GM18498 (cell line): ENCODE results near the gene MAST4.
"Not testable (repeated sequence)": the region's sequence is repeated elsewhere in the genome, so short reads cannot be mapped to it uniquely, and the experiment has no call there.

Experiments used
- ATAC-seq: cut with Tn5 transposase; IDR thresholded peaks from one replicate; pipeline ENCODE4 v1.9.1; 2021; ENCODE audit warnings: mild to moderate bottlenecking, moderate library complexity; ENCODE audit not compliant: unreplicated experiment

Gene MAST4

GRCh38 chr5:66741394-66741793 lies 145.2 kb downstream of the MAST4 start:
- no peak for ATAC-seq

GRCh38 chr5:66742083-66742895 lies 146.1 kb downstream of the MAST4 start:
- no peak for ATAC-seq

DNA sequence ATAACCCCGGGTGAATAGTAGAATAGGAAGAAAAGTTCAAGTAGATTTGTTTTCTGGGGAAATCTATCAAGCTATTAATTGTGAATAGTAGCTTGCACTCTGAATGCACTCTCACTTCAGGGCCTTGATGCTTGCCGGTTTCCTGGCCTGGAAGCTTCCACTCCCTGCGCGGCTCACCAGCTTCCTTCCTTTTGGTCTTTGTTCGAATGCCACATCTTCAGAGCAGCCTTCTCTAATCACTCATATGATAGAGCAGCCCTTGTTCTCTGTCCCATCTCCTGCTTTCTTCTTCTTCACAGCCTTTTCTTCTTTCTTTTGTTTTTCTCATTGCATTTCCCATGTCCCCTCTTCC lies 146.7 kb downstream of the MAST4 start:
- no peak for ATAC-seq

- no peak for ATAC-seq
These were observed 147.2 kb downstream of the MAST4 start for GRCh38 chr5:66743344-66743743.

DNA sequence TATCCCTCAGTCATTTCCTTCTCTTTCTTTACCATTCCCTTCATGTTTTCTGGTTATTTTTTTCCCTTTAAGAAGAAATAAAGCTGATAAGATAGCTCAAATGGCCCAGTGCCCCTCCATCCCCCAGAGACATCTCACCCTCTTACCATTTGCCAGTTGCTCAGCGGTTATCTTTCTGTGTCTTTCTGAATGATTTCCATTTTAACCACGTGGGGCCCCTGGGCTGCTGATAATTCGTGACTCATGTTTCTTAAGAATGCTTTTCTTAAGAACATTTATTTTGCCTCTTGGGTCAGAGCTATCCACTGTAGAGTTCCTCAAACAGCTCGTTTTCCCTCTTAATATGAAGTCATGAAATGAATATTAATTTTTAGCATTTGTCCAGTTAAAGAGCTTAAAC lies 147.8 kb downstream of the MAST4 start:
- ATAC-seq = no peak

- no peak for ATAC-seq
These were observed 149.1 kb downstream of the MAST4 start for GRCh38 chr5:66745297-66745696.

GRCh38 chr5:66747607-66748006 lies 151.4 kb downstream of the MAST4 start:
- no peak for ATAC-seq

DNA sequence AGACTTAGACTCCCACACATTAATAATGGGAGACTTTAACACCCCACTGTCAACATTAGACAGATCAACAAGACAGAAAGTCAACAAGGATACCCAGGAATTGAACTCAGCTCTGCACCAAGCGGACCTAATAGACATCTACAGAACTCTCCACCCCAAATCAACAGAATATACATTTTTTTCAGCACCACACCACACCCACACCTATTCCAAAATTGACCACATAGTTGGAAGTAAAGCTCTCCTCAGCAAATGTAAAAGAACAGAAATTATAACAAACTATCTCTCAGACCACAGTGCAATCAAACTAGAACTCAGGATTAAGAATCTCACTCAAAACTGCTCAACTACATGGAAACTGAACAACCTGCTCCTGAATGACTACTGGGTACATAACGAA lies 156.5 kb downstream of the MAST4 start:
- ATAC-seq = not testable (repeated sequence)

DNA sequence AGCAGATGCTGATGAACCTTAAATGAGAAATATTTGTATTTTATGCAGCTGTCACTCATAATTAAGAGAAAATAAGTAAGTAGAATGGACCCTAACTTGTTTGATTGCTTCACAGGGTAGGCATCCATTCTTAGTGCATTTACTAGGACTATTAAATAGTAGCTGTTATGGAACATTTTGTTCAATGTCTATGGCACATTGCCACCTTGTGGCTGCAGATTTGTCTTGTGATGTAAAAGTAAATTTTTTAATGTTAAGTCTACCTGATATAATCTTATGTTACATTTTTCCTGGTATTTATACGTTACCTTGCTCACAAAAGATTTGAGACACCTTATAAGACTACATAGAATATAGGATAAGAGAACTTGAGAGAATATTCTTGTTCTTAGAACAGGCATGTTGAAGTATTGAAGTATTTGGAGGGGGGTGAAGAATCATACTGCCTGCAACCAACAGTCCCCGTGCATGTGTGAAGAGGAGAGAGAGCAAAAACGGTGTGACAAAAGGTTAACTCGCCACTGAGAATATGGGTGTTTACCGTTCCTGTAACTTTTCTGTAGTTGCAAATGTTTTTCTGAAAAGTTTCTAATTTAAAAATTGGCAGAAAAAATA lies 161.1 kb downstream of the MAST4 start:
- no peak for ATAC-seq

GRCh38 chr5:66757834-66758371 lies 161.7 kb downstream of the MAST4 start:
- no peak for ATAC-seq

GRCh38 chr5:66769030-66769733 lies 173.0 kb downstream of the MAST4 start:
- ATAC-seq = no peak

- no peak for ATAC-seq
These were observed 173.8 kb downstream of the MAST4 start for GRCh38 chr5:66769839-66770617.

GRCh38 chr5:66777868-66778267 lies 181.7 kb downstream of the MAST4 start:
- ATAC-seq = no peak

- ATAC-seq = no peak
These were observed 183.3 kb downstream of the MAST4 start for GRCh38 chr5:66779528-66779927.

- no peak for ATAC-seq
These were observed 192.4 kb downstream of the MAST4 start for GRCh38 chr5:66788556-66788955.

DNA sequence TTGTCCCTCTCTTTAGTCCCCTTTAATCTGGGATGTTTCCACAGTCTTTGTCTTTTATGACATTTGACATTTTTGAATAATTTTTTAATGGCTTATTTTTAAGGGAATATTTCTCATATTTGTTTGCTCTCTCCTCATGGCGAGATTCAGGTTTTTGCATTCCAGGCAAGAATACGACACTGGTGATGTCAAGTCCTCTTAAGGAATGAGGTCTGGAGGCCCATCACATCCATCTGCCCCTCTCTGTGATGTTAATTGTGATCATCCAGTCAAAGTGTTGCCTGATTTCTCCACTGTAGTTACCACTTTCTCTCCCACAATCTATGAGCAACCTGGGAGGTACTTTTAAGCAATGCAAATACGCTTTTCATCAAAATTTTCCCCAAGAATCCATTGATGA lies 193.2 kb downstream of the MAST4 start:
- no peak for ATAC-seq

GRCh38 chr5:66793049-66793448 lies 196.9 kb downstream of the MAST4 start:
- no peak for ATAC-seq

GRCh38 chr5:66795682-66796081 lies 199.5 kb downstream of the MAST4 start:
- no peak for ATAC-seq

DNA sequence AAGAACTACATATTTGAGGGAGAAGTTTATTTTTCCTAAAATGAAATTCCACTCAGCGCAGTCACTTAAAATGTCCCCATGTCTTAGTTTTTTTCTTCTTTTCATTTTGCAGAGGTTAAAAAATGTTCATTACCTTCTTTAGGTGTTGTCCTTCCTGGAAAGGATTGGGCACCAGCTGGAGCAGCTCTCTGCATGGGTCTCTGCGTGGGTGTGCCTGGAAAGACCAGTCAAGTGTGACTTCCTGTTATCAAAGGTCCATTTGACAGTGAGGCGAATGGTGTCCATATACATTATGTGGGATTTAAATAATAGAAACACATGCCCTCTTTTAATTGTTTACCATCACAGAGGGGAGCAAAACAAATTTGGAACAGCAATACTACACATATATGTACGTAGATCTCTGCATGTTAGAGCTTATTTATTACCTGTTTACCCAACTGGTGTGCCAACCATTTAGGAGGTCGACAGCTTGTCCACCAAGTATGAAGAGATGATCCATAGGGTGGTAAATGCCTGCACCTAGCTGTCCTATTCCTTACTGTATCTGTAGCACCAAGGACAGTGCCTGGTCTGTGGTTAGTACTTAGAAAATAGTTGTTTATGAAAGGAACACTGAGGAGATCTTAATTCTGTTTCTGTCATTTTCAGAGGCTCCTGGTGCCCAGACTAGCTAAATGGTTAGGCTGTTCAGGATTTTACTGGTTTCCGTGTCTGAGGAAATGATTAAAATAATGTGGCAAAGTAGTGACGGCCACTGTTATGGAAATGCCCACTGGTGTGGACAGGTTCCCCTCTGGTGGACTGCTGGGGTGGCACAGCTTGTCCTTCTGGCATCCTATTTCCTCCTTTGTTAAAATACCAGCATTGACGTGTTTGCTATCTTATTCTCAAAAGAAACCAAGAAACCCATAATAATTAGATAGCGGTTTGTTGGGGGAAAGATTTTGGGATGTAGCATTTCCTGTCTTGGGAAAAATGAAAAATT lies 200.4 kb downstream of the MAST4 start:
- no peak for ATAC-seq

- ATAC-seq = no peak
These were observed 206.7 kb downstream of the MAST4 start for GRCh38 chr5:66802941-66803340.
